Measurements from ENCODE around the gene THY1.

THY1 gene

DNA sequence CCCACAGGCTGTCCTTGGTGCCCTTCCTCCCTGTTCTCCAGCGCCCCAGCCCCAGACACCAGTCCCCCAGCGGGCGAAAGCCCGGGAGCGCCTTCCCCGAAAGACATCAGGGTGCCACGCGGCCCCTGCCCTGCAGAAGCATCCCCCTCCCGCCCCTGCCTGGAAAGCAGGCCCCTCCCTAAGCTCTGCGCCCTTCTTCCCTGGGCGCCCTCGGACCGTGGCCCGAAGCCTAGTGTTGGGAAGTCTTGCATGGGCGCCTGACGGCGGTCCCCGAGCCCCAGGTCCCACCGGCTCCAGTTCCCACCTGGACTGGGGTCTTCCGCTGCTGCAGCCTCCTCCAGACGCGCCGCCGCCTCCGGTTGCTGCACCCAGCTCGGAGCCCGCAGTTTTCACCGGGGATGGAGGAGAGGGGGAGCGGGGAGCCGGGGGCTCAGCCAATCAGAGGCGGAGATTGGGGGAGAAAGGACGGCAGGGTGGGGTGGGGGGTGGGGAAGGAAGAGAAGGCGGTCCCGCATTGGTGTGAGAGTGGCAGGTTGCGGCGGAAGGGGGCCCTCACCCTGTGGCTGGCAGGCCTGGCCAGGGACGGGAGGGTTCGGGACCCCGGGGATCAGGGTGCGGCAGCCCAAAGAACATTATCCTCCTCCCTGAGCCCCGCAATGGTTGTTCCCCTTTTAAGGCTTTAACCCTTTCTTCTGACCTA, at the start of gene THY1:
Gene THY1, minus strand, starts transcription at position 364 of the 700 bp plus-strand sequence. CDS start 2,267 bp downstream, outside the sequence.
- POLR2A ChIA-PET = no interaction called here
- DNase-seq (ENCODE audit: extremely low spot score) = no peak
- CTCF ChIA-PET = interaction anchor here (1.2 to 1.4 kb wide), 2 partner anchors 13 to 52 kb away, joined by 3 read pairs; no protein-coding TSS in a partner anchor
- TF ChIP-seq, protein P1, sequence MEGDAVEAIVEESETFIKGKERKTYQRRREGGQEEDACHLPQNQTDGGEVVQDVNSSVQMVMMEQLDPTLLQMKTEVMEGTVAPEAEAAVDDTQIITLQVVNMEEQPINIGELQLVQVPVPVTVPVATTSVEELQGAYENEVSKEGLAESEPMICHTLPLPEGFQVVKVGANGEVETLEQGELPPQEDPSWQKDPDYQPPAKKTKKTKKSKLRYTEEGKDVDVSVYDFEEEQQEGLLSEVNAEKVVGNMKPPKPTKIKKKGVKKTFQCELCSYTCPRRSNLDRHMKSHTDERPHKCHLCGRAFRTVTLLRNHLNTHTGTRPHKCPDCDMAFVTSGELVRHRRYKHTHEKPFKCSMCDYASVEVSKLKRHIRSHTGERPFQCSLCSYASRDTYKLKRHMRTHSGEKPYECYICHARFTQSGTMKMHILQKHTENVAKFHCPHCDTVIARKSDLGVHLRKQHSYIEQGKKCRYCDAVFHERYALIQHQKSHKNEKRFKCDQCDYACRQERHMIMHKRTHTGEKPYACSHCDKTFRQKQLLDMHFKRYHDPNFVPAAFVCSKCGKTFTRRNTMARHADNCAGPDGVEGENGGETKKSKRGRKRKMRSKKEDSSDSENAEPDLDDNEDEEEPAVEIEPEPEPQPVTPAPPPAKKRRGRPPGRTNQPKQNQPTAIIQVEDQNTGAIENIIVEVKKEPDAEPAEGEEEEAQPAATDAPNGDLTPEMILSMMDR (IDR thresholded peaks at IDR 0.05; ENCODE audit: control extremely low read depth, extremely low read depth, low read depth, missing control alignments) = no peak

DNA sequence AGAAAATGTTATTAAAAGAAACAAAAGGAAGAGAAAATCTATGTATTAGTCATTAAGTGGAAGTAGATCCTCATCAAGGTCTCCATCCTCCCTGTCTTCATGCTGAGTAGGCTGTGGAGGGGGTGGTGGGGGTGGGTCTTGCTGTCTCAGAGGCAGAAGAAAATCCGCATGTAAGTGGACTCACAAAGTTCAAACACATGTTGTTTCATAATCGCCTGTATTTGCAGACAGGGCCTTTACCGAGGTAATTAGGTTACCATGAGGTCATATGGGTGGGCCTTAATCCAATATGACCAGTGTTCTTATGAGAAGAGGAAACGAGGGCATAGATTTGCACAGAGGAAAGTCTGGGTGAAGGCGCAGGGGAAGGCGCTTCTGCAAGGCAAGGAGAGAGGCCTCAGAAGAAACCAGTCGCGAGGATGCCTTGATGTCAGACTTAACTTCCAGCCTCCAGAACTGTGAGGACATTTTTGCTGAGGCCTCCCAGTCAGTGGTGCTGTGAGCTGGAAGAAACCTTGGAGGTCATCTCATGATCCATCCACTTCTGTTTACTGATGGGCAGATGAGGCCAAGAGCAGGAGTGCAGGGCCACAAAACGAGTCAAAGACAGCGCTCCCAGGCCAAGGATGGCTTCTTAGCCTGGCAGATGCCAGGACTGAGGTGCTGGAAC, 49.3 kb upstream of the THY1 start:
- ChIA-PET CTCF (interaction anchor here (2.0 kb wide), 1 partner anchor 62 kb away, joined by 6 read pairs; no protein-coding TSS in a partner anchor), POLR2A (no interaction called here)
- TF ChIP-seq, protein P1 (IDR thresholded peaks at IDR 0.05; ENCODE audit: control extremely low read depth, extremely low read depth, low read depth, missing control alignments) = no peak
- DNase-seq (ENCODE audit: extremely low spot score) = no peak

DNA sequence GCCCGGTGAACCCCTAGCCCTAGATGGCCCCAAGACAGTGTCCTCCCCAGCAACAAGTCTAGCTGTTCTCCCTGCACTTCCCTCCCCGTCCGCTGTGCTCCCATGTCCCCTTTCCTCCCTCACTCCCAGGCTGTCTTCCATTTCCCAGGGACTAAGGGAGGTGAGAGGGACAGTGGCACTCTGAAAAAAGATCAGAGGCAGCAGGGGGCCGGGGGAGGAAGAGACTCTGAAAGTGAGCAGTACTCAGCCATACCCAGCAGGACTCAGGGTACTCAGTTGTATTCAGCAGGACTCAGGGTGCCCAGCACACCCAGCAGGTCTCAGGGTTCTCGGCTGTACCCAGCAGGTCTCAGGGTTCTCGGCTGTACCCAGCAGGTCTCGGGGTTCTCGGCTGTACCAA, 48.4 kb upstream of the THY1 start:
- POLR2A ChIA-PET = no interaction called here
- TF ChIP-seq, protein P1 (IDR thresholded peaks at IDR 0.05; ENCODE audit: control extremely low read depth, extremely low read depth, low read depth, missing control alignments) = no peak
- DNase-seq (ENCODE audit: extremely low spot score) = no peak
- CTCF ChIA-PET = interaction anchor here (1.9 to 5.0 kb wide), 3 partner anchors 9 to 115 kb away, joined by 6 to 28 read pairs (median 6); no protein-coding TSS in a partner anchor

DNA sequence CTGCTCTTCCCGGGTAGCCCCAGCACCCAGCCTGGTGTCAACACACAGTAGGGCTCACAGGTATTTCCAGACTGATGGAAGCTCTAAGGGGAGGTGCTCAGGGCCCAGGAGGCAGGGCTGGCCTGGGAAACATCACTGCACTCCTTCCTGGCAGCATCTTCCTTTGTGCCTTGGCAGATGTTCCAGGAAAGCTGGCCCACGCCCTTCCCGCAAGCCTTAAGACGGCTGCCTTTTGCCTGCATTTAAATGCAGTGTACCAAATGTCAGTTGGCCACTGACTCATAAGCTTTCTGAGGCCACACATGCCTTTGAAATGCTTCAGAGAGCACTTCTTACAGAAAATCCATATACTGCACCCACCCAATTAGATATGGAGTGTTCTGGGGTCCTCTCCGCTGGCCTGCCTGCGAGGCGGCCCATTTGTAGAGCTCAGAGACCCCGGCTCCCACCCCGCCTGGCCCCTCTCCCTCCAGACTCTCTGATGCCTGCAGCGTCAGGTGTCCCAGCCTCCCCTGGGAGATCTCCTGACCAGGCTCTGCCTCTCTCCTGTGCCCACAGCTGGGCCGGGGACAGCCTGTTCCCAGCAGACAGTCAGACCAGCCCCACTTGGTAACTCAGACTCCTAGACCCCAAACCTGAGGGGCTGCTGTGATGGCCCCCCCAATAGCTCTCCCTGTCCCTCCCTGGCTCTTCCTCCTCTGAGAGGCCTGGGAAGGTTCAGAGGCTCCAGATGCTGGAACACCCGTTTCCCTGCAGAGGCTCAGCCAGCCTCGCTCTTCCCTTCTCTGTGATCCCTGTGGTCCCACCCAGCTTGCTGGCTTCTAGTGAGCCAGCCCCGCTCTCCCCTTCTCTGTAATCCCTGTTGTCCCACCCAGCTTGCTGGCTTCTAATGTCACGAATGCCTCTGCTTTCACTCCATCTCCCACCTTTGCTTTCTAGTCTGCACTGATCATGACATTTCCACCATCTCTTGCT, 47.6 kb upstream of the THY1 start:
- no peak for DNase-seq (ENCODE audit: extremely low spot score)

DNA sequence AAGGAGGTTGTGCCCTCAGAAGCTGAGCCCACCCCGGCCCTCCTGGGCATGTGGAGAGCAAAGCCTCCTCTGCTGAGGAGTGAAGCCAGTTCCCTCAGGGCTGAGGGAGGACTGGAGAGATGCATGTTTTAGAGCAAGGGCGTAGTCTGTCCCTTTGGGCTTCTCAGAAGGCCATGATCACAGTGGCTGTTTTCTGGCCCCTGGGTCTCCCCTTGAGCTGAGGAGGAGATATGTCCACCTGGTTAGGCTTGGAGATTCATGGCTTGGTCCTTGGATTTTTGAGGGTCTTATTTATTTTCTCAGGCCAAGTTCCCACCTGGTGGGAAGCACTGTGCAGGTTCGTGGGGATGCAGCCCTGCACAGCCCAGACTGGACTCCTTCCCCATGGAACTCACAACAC, 46.5 kb upstream of the THY1 start:
- ChIA-PET CTCF (interaction anchor here (1.9 to 5.0 kb wide), 2 partner anchors 11 to 113 kb away, joined by 6 to 28 read pairs; no protein-coding TSS in a partner anchor), POLR2A (no interaction called here)
- TF ChIP-seq, protein P1 (IDR thresholded peaks at IDR 0.05; ENCODE audit: control extremely low read depth, extremely low read depth, low read depth, missing control alignments) = no peak
- DNase-seq (ENCODE audit: extremely low spot score) = no peak

More for the DNA sequence above, 47.6 kb upstream of the THY1 start:
- TF ChIP-seq, protein P1 (IDR thresholded peaks at IDR 0.05; ENCODE audit: control extremely low read depth, extremely low read depth, low read depth, missing control alignments) = no peak
- ChIA-PET POLR2A (no interaction called here), CTCF (interaction anchor here (1.9 to 5.0 kb wide), 3 partner anchors 10 to 114 kb away, joined by 6 to 28 read pairs (median 6); no protein-coding TSS in a partner anchor)

DNA sequence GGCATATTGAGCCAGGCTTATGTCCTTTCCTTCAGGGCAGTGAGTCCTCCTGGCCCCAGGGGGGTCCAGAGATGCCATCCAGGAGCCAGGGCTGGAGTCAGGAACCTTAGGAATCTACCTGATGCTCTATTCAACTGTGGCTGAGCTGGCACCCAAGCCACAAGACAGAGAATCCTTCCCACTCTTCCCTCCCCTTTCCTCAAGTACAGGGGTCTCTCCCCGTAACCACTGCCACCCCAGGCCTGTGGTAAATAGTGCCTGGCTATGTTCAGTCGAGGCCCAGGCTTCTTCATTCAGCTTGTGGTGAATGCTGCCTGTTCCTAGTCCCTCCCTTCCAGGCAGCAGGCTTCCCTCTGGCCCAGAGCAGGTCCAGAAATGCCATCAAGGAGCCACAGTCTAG, 45.5 kb upstream of the THY1 start:
- CTCF ChIA-PET = interaction anchor here (5.0 kb wide), 1 partner anchor 112 kb away, joined by 28 read pairs; no protein-coding TSS in a partner anchor

More for the DNA sequence above, 45.5 kb upstream of the THY1 start:
- no peak for DNase-seq (ENCODE audit: extremely low spot score)
- POLR2A ChIA-PET = no interaction called here
- TF ChIP-seq, protein P1 (IDR thresholded peaks at IDR 0.05; ENCODE audit: control extremely low read depth, extremely low read depth, low read depth, missing control alignments) = no peak

Data from GM10248 (cell line).